SW480 (cell line): ENCODE data around the gene PLAGL2.

ENCODE experiments used
- DNase-seq: peaks from one replicate; pipeline ENCODE4 v3.0.0-alpha.2; 2016; ENCODE audit warnings: low spot score

Gene PLAGL2

DNA sequence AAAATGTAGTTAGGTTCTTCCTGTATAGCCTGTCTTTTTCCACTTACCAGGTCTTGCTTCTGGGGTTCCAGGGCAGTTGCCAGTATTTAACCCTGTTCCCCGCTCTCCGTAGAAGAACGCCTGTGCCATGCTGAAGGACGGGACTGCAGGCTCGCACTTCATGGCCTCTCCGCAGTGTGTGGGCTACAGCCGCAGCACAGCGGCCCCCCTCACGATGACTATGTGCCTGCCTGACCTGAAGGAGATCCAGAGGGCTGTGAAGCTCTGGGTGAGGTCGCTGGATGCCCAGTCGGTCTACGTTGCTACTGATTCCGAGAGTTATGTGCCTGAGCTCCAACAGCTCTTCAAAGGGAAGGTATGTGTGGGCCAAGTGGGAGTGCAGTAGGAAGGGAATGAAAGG is 23.2 kb upstream of the PLAGL2 start:
- DNase-seq, result no peak

DNA sequence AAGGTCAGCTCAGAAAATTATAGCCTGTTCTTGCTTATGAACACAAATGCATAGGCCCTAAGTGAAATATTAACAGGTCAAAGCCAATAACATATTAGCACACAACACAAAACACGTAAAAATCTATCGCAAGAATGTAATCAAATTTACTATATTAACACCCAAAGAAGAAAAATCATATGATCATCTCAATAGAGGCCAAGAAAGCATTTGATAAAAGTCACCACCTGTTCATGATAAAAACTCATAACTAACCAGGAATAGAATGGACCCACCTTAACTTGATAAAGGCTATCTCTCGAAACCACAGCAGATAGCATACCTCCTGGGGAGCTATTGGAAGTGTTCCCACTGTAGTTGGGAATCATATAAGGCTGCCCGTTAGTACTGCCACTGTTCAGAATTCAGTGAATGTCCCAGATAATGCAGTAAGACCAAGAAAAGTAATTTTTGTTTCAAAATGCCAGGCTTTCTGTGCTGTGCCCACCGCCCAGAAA is 21.8 kb upstream of the PLAGL2 start:
- no peak for DNase-seq

DNA sequence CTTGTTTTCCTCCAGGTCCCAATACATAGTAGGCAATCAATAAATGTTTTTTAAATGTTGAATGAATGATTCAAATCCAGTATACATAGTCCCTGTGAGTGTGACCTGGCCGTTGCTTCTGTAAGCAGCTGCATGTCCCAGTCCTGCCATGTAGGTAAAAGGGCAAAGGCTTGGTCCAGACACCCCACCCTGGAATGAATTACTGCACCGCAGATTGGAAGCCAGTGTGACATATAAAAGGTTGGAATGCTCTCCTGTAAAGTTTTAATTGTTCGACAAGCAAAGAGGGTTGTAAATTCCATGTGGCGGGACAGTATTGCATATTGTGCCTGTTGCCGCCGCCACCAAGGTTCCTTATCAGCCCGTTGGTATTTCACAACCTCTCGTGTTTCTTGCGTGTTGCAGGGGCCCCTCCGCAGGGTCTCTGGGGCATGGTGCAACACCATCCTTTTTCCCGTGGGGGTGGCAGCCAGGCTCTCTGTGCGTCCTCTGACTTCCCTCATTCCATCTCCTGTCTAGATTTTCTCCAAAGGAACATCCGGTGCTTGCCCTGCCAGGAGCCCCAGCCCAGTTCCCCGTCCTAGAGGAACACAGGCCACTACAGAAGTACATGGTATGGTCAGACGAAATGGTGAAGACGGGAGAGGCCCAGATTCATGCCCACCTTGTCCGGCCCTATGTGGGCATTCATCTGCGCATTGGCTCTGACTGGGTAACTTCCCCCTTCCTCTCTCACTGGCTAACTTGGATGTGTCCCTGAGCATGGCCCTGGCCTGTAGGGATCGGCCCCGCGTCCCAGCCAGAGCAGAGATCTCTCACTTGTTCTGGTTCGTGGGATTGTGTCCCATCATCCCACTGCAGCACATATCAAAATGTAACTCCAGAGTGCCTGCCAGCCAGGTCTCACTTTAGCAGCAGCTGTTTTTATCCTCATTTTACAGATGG is 20.5 kb upstream of the PLAGL2 start:
- DNase-seq, result peak; percentile 98

DNA sequence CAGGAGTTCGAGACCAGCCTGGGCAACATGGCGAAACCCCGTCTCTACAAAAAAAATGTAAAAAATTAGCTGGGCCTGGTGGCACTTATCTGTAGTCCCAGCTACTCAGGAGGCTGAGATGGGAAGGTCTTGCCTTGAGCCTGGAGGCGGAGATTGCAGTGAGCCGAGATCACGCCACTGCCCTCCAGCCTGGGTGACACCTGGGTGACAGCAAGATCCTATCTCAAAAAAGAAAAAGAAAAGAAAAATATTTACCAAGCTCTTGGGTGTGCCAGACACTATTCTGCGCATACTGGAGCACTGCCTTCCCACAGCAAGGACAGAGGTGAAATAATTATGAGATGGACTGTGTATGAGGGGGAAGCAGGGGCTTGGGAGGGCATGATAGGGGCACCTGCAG is 19.8 kb upstream of the PLAGL2 start:
- DNase-seq, result no peak

DNA sequence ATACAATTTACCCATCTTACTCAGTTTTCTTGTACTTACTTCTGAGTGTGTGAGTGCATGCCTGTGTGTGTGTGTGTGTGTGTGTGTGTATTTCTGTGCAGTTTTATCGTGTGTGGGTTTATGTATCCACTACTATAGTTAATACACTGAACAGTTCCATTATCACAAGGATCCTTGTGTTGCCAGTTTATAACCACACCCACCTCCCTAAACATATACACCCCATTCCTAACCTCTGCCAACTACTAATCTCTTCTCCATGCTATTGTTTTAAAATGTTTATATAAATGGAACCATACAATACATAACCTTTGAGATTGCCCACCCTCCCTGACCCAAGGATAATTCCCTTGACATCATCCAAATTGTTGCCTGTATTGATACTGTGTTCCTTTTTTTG is 18.8 kb upstream of the PLAGL2 start:
- no peak for DNase-seq

DNA sequence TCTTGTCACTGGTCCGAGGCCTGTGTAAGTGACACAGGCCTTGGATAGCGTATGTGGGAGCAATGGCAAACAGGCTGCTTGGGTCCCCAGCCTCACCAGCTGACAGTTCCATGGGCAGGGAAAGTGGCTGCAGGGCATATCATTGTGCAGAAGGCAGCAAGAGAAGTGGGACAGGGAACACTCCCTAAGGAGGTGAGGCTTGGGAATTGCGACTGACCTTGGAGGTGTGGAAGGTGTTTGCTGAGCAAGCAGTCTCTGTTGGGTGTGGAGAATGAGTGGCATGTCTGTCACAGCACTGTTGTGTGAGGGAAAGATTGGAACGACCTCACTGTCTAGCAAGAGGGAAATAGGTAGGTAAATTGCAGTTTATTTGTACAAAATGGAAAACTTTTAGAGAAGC is 16.9 kb upstream of the PLAGL2 start:
- DNase-seq, result no peak

DNA sequence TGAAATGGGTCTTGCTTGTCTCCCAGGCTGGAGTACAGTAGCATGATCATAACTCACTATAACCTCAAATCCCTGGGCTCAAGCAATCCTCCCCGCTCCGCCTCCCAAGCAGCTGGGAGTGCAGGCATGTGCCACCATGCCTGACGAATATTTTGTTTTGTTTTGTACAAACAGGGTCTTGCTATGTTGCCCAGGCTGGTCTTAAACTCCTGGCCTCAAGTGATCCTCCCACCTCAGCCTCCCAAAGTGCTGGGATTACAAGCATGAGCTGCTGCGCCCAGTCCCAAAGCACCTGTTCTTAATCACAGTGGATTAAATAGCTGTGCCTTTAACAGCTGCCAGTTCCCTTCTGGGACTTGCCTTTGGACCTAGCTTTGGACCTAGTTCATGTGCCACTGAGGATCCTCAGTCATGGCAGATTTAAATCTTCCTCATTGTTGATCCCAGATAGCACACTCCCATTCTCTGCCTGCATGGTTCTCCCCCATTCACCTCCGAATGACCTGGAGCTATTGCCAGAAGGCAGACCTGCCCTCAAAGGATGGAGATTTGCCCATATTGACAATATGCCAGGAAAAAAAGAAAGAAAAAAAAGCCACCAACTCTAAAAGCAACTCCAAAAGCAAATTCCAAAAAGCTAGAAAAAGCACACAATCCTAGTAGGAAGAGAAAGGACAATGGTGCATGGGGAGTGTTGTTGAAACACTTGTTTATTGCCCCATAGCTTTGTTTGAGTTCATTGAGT is 10.8 kb upstream of the PLAGL2 start:
- no peak for DNase-seq

DNA sequence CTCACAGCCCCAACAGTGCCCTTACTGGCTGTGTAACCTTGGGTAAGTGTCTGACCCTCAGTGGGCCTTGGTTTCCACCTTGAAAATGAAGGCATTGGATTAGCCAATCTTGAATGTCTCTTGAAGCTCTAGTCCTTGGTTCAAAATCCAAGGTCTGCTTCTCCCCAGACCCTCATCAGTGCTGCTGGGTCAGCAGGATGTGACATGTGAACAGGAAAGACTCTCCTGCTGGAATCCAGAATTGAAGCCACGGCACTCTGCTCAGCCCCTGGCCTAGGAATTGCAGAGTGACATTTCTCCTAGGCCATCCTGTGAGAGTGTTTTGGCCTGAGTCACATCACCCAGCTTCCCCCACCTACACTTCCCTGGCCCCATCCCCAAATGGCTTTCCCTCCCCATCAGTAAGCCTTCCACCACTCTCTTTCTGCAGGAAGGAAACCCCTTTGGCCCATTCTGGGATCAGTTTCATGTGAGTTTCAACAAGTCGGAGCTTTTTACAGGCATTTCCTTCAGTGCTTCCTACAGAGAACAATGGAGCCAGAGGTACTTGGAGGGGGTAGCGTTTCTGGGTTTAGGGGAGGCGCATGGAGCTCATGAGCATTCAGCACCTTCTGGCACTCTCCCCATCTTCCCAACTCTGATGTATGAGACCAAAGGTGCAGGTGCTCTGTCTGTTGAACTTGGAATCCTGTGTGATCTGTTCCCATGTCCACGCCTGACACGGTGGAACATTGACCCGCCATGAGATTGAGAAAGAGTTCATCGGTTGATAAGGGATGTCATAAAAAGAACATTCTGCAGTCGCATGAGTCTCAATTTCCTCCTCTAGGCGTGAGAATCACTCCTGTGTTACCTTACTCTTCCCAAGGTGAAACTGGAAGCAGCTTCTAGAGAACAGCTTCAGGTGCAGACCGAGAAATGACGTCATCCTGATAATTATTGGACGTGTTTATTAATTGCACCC is 8.9 kb upstream of the PLAGL2 start:
- no peak for DNase-seq

DNA sequence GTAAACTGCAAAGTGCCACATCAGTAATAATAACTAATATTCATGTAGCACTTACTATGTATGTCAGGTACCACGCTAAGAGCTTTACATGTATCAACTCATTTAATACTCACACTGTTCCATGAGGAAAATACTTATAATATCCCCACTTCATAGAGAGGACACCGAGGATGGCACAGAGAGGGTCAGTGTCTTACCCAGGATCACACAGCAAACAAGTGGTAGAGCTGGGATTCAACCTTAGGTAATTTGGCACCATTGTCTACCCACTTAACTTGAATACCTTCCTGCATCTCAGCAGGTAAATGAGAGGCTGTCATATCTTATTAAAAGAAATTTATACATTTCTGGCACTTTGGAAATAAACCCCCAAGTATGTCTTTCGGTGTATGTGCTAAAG is 8.2 kb upstream of the PLAGL2 start:
- no peak for DNase-seq

DNA sequence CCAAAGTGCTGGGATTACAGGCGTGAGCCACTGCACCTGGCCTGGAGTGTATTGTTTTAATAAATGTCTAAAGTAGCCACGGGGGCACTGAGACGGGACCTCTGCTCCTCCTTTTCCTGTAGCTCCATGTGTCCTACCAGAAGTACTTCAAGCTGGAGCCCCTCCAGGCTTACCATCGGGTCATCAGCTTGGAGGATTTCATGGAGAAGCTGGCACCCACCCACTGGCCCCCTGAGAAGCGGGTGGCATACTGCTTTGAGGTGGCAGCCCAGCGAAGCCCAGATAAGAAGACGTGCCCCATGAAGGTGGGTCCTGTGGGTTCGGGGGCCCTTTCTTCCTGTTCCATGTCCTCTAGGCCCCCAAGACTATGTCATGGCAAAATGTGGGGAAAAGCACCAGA is 7.6 kb upstream of the PLAGL2 start:
- no peak for DNase-seq

DNA sequence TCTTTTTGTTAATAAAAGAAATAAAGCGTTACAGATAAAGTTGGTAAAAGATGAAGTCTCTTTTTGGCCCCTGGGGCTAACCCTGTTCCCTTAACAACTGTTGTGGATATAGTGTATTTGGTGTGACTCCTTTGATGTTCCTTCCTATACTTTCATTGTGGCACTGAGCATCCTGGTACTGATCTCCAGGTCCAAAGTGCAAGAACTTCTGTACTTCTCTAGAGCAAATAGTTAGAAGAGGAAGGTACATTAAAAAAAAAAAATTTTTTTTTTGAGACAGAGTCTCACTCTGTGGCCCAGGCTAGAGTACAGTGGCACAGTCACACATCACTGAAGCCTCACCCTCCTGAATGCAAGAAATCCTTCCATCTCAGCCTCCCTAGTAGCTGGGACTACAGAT is 6.3 kb upstream of the PLAGL2 start:
- no peak for DNase-seq

DNA sequence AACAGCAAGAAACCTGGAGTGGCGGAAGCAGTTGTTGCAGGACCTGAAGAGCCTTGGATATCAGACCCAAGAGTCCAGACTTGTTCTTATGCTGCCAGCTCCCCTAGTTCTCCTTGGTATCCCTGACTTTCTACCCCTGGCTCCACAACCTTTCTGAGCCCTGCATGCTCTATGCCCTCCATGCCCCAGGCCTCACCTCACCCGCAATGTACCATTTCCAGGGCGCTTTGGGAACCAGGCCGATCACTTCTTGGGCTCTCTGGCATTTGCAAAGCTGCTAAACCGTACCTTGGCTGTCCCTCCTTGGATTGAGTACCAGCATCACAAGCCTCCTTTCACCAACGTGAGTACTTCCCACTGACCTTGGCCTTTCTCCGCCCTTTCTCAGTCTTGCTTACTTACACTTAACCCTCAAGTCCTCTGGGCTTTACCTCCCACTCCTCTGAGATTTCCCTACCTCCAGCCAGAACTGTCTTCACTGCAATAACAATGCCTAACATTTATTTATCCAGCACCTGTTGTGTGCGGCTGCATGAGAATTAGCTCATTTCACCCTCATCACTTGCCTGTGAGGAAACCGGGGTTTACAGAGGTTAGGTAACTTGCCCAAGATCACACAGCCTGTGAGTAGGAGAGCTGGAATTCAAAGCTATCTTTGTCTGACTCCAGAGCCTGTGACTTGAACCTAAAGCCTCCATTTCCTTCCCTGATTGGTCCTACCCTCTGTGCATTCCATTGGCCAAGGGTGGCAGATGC is 2.5 kb upstream of the PLAGL2 start:
- no peak for DNase-seq

DNA sequence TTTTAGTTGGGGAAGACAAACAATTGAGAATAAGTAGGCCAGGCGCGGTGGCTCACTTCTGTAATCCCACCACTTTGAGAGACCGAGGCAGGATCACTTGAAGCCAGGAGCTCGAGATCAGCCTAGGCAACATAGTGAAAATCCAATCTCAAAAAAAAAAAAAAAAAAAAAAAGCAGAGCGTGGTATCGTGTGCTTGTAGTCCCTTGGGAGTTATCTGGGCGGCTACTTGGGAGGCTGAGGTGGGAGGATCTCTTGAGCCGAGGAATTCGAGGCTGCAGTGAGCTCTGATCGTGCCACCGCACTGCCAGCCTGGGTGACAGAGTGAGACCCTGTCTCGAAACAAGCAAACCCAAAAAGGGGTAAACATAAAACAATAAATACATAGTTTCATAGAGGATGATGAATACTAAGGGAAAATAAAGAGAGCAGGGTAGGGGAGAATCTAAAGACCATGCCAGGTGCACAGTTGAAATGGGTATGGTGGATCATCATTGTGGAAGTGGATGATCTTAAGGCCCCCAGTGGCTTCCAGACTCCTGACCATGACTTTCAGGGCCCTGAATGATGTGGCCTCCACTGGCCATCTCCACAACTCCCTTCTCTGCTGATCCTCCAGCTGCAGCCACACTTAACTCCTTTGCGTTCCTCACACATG is 1.1 kb upstream of the PLAGL2 start:
- DNase-seq, result no peak

DNA sequence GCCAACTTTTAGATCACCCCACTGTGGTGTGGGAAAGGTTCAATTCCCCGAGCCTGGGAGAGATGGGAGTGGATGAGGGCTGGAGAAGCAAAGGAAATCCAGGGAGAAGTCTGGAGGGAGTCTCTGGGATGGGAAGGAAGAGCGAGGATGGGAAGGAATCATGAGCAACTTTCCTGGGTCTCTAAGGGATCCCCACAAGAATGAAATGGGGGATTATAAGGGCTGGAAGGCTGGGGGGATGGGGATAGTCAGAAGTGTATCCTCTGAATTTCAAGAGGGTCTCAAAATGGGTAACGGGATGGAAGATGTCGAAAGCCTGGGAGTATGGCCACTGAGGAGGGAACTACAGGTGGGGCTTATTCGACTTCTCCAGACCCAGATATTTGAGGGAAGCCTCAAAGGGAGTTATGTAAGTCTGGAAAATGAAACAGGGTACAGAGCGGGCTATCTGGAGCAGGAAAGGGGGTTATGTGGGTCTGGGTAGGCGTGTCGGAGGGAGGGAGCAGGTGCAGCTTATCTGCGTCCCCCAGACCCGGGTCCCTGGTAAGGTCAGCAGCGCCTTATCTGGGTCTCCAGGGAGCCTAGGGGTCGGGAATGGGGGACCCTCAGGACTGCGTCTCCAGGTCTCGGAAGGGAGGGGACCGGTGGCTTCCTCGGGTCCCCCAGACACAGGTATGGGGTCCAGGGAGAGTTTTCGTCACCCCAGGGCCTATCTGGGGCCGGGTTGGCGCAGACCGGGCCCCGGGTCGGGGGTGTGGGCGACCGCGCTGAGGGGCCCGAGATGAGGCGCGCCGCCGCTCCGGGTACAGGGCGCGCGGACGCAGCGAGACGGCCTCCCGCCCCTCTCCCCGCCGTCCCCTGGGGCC is 550 bp downstream of the PLAGL2 start:
- DNase-seq, result no peak

DNA sequence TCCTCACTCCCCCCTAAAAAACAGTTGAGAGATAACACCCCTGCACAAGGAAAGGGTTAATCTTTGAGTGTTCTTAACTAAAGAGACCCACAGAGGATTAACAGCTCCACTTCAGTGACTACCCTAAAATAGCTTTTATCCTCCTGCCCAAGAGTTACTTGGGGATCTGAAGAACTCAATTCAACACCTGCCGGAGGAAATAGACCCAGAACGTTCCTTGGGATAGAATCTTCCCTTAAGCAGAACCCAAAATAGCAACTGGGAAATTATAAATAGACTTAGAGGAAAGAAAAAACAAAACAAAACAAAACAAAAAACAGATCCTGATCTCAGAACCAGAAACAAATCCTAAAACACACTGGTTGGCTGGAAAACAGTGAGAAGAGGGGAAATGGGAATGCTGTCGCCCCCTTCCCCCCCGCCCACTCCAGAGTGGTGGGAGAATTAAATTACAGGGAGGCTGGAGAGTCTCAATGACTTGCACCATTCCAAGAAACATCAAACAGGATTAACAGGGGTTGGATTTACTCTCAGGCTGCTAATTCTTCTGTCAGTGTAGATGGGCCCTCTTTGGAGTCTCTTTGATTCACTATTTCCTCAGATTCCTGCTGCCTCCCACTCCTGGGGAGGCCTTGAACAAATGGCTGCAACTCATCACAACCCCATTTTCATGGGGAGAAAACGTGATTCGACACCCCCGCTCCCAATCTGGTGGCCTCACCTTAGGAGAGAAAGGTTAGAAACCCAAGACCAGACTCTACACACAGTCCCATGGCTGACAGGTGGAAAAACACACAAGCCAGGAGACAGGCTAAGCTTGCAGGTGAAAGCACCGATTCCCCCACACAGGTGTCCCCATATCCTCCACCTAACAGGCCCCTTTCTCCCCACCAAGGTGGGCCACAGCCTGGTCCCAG is 1.4 kb downstream of the PLAGL2 start:
- DNase-seq, result no peak

DNA sequence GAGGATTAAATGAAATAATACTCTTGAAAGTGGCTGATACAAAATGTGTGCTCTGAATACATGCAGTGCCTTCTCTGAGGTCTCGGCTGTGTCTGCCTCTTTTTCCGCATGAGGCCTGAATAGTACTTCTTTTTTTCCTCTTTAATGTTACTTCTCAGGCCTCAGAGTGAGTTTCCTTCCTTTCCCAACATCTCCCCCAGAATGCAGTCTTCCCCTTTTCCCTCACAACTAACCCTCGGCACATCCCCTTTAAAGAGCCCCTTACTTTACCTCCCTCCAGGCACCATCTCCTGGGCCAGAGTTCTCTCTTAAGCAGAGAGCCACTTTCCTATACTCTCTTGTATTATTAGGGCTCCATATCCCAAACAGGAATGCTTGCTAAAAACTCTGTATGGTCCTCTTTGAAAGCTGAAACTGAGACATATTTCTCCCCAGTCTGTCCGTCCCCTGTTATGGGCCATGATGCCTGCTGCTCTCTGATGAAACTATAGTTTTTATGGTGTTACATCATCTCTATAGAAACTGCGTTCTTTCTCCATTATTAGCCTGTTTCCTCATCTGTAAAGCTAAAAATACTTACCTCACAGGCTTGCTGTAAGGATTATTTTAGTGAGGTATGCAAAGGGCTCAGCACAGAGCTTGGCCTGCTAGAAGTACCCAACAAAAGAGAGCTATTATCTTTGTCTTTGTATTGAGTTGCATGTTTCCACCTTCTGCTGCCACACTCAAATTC is 2.3 kb downstream of the PLAGL2 start:
- no peak for DNase-seq

DNA sequence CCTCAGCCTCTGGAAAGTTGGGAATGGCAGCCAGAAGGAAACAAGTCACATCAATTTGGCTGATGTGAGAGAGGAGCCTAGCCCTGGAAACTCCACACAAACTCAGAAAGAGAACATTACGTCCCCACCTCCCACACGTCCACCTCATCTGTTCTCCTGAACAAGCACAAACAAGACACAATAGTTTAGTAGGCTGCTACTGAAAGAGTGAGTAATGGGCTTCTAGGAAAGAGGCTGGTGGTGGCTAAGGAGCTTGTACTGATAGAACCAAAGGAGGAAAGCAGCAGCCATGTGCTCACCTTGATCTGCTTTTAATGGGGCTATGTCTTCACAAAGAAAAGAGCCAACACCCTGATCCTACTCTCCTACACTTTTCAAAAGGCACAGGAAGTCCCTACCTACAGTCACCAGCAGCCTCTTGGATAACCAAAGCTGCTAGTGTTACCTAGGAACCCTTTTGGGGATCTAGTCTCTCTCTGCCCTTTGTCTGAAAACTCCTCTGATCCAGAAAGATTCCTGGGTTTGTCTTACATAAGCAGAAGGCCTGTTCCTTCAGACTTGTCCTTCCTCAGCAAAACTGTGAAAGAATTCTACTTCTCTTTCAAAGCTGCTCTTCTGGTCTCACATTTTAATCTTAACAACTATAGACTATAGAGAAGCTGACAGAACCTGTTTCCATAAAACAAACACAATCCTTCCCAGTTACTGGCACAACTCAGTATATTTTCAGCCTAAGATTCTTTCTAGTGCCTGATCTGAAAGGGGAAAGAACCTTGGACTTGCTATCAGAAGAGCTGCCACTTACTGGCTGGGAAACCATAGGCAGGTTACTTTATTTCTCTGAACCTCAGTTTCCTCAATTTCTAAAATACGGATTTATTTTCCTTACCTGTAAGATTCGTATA is 3.1 kb downstream of the PLAGL2 start:
- no peak for DNase-seq
